AG09319 (cell line): ENCODE data around the gene NEK1.
A peak's percentile ranks its signal among the peaks of the same experiment; 100 is the strongest.
"Not testable (repeated sequence)": the region's sequence is repeated elsewhere in the genome, so short reads cannot be mapped to it uniquely, and the experiment has no call there.

Experiments used
- DNase-seq: peaks from one replicate; pipeline ENCODE4 v3.0.0-alpha.2; 2010; ENCODE audit warnings: low read depth; ENCODE audit errors: extremely low read depth
- TF ChIP-seq, protein P1 (sequence below): IDR thresholded peaks from 2 replicates; pipeline ENCODE4 v1.5.1; 2011; ENCODE audit warnings: low read depth, mild to moderate bottlenecking, inconsistent platforms, low read length, moderate library complexity

NEK1 gene

GRCh38 chr4:169582706-169583105 is 29.7 kb downstream of the NEK1 start:
- TF ChIP-seq, protein P1, sequence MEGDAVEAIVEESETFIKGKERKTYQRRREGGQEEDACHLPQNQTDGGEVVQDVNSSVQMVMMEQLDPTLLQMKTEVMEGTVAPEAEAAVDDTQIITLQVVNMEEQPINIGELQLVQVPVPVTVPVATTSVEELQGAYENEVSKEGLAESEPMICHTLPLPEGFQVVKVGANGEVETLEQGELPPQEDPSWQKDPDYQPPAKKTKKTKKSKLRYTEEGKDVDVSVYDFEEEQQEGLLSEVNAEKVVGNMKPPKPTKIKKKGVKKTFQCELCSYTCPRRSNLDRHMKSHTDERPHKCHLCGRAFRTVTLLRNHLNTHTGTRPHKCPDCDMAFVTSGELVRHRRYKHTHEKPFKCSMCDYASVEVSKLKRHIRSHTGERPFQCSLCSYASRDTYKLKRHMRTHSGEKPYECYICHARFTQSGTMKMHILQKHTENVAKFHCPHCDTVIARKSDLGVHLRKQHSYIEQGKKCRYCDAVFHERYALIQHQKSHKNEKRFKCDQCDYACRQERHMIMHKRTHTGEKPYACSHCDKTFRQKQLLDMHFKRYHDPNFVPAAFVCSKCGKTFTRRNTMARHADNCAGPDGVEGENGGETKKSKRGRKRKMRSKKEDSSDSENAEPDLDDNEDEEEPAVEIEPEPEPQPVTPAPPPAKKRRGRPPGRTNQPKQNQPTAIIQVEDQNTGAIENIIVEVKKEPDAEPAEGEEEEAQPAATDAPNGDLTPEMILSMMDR: no peak
- no peak for DNase-seq

DNA sequence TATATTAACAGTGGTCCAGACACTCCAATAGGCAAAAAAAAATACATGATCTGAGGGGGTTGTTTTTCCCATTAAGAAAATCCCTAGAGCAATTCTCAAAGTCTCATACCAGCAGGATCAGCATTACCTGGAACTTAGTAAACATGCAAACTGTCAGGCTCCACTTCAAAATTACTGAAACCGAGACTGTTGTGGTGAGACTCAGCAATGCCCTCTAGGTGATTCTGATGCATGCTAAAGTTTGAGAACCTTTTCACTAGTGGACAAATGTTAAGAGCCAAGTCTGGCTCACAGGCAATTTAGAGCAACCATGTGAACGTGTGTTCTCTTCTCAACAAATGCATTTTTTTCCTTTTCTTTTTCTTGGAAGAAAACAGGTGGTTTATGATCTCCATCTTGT is 30.2 kb downstream of the NEK1 start:
- no peak for DNase-seq

GRCh38 chr4:169573889-169574288 is 38.5 kb downstream of the NEK1 start:
- no peak for DNase-seq
- TF ChIP-seq, protein P1: no peak

More for the DNA sequence above, 30.2 kb downstream of the NEK1 start:
- TF ChIP-seq, protein P1: no peak

GRCh38 chr4:169571435-169571834 is 40.9 kb downstream of the NEK1 start:
- no peak for DNase-seq
- TF ChIP-seq, protein P1: no peak

DNA sequence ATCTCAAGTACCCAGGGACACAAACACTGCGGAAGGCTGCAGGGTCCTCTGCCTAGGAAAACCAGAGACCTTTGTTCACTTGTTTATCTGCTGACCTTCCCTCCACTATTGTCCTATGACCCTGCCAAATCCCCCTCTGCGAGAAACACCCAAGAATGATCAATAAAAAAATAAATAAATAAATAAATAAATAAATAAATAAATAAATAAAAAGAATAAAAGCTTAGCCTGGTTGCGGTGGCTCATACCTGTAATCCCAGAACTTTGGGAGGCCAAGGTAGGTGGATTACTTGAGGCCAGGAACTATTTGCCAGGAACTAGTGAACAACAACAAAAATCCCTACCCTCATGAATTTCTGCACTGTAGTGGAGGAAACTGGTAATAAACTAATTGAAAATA is 41.4 kb downstream of the NEK1 start:
- DNase-seq: not testable (repeated sequence)

DNA sequence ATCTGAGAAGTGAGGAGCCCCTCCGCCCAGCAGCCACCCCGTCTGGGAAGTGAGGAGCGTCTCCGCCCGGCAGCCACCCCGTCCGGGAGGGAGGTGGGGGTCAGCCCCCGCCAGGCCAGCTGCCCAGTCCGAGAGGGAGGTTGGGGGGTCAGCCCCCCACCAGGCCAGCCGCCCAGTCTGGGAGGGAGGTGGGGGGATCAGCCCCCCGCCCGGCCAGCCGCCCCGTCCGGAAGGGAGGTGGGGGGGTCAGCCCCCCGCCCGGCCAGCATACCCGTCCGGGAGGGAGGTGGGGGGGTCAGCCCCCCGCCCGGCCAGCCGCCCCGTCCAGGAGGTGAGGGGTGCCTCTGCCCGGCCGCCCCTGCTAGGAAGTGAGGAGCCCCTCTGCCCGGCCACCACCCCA is 42.1 kb downstream of the NEK1 start:
- not testable (repeated sequence) for DNase-seq

- not testable (repeated sequence) for DNase-seq
These were observed 43.2 kb downstream of the NEK1 start for GRCh38 chr4:169569188-169569587.

- TF ChIP-seq, protein P1: no peak
- no peak for DNase-seq
These were observed 44.5 kb downstream of the NEK1 start for GRCh38 chr4:169567916-169568315.

DNA sequence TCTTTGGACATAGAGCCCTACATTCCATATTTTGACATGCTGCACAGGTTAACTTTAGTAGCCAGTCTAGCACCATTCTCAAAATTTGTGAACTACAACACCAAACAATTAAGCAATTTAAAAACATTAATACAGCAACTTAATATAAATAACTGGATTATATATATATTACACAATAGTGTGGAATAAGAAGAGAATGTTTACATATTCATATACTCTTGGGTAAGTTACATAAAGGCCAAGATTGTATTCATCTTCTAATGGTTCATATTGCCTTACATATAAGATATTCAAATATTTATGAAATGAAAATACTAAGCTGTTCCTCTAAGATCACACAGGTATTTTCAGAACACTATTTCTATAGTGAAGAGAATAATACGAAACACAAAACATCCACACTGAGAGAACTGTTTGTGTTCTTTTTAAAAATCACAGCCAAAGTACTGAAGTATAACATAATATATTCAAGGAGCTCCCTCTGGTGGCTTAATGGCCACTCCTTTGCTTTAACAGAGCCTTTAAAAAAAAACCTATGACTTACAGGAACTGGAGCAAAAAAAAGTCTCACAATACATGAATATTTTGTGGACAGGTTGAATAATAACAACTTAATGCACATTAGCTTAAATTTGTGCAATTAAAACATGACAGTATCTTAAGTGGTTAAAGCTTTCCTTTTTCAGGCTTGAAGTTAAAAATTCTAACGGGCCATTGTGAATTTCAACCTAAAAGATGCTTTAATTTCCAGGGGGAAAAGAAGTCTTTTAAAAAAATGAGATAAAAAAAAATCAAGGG is 46.2 kb downstream of the NEK1 start:
- TF ChIP-seq, protein P1: peak; percentile 77
- peak; percentile 28 for DNase-seq
